HG02610 (cell line): ENCODE results near the gene CD300E.

Source experiments
- ATAC-seq: cut with Tn5 transposase; IDR thresholded peaks from one replicate; pipeline ENCODE4 v1.9.1; 2021; ENCODE audit warnings: mild to moderate bottlenecking, moderate library complexity; ENCODE audit not compliant: unreplicated experiment

Gene CD300E

GRCh38 chr17:74569020-74570003, 54.2 kb downstream of the CD300E start:
- no peak for ATAC-seq

- no peak for ATAC-seq
These were observed 55.2 kb downstream of the CD300E start for GRCh38 chr17:74568106-74568873.

GRCh38 chr17:74567397-74567796, 56.1 kb downstream of the CD300E start, which contains the start of gene CD300H:
TSS of gene CD300H (minus strand) at chr17:74567509.
- ATAC-seq = no peak

- no peak for ATAC-seq
These were observed 57.3 kb downstream of the CD300E start for GRCh38 chr17:74566132-74566753.

- ATAC-seq = no peak
These were observed 58.4 kb downstream of the CD300E start for GRCh38 chr17:74565126-74565525.

GRCh38 chr17:74563358-74563757, 60.2 kb downstream of the CD300E start:
- no peak for ATAC-seq

- ATAC-seq = no peak
These were observed 62.0 kb downstream of the CD300E start for GRCh38 chr17:74561586-74561985.
